ENCODE measurements around the gene BOLA1. TPM values are rescaled to one million over a fixed set of nuclear protein-coding genes. Genes with fewer than 3 reads are reported as not detected.

The BOLA1 gene
- total RNA-seq, 1 experiment from 2014 or later: 20.4 TPM

DNA sequence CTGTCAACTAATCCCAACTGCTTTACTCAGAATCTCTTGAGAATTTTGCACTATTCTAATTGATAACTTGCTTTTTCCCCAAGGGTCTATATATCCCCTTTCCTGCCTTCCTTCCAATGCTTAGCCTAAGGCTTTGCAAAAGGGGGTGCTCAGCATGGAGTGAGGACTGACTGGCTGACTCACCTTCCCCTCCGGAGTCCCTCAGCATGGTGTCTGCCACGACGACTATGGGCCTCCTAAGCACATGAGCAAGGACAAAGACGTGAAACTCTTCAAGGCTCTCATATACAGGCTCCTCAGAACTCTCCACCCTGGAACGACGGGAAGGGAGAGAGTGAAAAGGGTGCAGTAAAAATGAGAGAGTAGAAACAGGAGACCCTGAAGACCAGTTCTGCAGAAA lies 50.5 kb downstream of the BOLA1 start:
- POLR2A ChIA-PET: no interaction called here

More for the DNA sequence above, 50.5 kb downstream of the BOLA1 start:
- Histone ChIP-seq H3K4me3 (replicated peaks in 1 of 2; ENCODE audit: low read depth in 1 of 2, low read length in 2 of 2) (no peak overlapping the region), H3K36me3 (ENCODE audit: control insufficient read depth in 1 of 2, insufficient read depth in 2 of 2, low read length in 2 of 2) (peaks cover 0 to 9% of the 10 kb centered on the region in 2 experiments; a peak in 3 of 4 replicates), H4K20me1 (ENCODE audit: insufficient read depth) (no peaks in the 10 kb centered on the region), H2AFZ (ENCODE audit: low read depth, low read length, poor library complexity, severe bottlenecking) (no peak overlapping the region), H3K9ac (ENCODE audit: low read length) (no peak overlapping the region), H3K27ac (ENCODE audit: low read depth, low read length) (no peak overlapping the region), H3K4me1 (ENCODE audit: control insufficient read depth in 1 of 2, insufficient read depth in 2 of 2, low read length in 2 of 2) (no peaks in the 10 kb centered on the region), H3K9me2 (ENCODE audit: insufficient read depth) (no peaks in the 10 kb centered on the region), H3K79me2 (ENCODE audit: insufficient read depth, low read length) (no peaks in the 10 kb centered on the region), H3K4me2 (ENCODE audit: low read length) (no peak overlapping the region), H3K9me3 (ENCODE audit: control insufficient read depth in 1 of 2, insufficient read depth in 1 of 2, low read depth in 1 of 2, low read length in 2 of 2) (no peaks in the 10 kb centered on the region), H3K27me3 (ENCODE audit: insufficient read depth, low read length) (no peaks in the 10 kb centered on the region)
- intact Hi-C loops (cut with micrococcal nuclease): no loop called here
- TF ChIP-seq ELF1 (IDR thresholded peaks at IDR 0.05; ENCODE audit: borderline replicate concordance, low read depth) (no peak), SP1 (IDR thresholded peaks at IDR 0.05; ENCODE audit: low read depth) (no peak), JUND (IDR thresholded peaks at IDR 0.05) (no peak), RAD21 (IDR thresholded peaks at IDR 0.05; ENCODE audit: low read depth) (no peak), YY1 (IDR thresholded peaks at IDR 0.05; ENCODE audit: extremely low read depth, insufficient replicate concordance, low read depth, low read length) (no peak), EZH2phosphoT487 (IDR thresholded peaks at IDR 0.05; ENCODE audit: borderline replicate concordance) (no peak), TCF7L2 (IDR thresholded peaks at IDR 0.05; ENCODE audit: borderline replicate concordance, extremely low read depth, insufficient read depth, insufficient read length) (no peak), FOSL1 (IDR thresholded peaks at IDR 0.05; ENCODE audit: low read depth) (no peak)
- TF ChIP-seq, protein P1, sequence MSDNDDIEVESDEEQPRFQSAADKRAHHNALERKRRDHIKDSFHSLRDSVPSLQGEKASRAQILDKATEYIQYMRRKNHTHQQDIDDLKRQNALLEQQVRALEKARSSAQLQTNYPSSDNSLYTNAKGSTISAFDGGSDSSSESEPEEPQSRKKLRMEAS (IDR thresholded peaks at IDR 0.05): no peak
- RAD21 ChIA-PET (ENCODE audit: low non-redundant PET in 1 of 2, low total read pairs in 2 of 2, uncharacterized antibody in 2 of 2, unreplicated experiment in 2 of 2): interaction anchor here in 1 of 2 experiments (1.1 kb wide), 1 partner anchor 39 kb away, joined by 3 read pairs; no protein-coding TSS in a partner anchor
- ATAC-seq (no peak), DNase-seq (ENCODE audit: low read depth, low spot score) (no peak)
- BruUV-seq (replicated peaks): no TSS peak
- CTCF ChIA-PET: no interaction called here

Other genes with a start within 250 kb of the BOLA1 start
- gene FCGR1A, start 116.9 kb upstream of the BOLA1 start, total RNA-seq (2021; ENCODE audit: unreplicated experiment): not detected
- gene SV2A, start 18.3 kb downstream of the BOLA1 start, total RNA-seq (2021; ENCODE audit: unreplicated experiment): 0.15 TPM
- 88.5 TPM for gene SF3B4, start 28.2 kb downstream of the BOLA1 start, total RNA-seq (2021; ENCODE audit: unreplicated experiment)
- gene MTMR11, start 37.3 kb downstream of the BOLA1 start, total RNA-seq (2021; ENCODE audit: unreplicated experiment): 10.5 TPM
- gene OTUD7B, start 111.2 kb downstream of the BOLA1 start, total RNA-seq (2021; ENCODE audit: unreplicated experiment): 23.7 TPM
- gene VPS45, start 168.2 kb downstream of the BOLA1 start, total RNA-seq (2021; ENCODE audit: unreplicated experiment): 28.1 TPM

Measured in HCT116 (cell line).